ENCODE results near the gene BCL2L2.
A peak's percentile ranks its signal among the peaks of the same experiment; 100 is the strongest.

Gene BCL2L2

DNA sequence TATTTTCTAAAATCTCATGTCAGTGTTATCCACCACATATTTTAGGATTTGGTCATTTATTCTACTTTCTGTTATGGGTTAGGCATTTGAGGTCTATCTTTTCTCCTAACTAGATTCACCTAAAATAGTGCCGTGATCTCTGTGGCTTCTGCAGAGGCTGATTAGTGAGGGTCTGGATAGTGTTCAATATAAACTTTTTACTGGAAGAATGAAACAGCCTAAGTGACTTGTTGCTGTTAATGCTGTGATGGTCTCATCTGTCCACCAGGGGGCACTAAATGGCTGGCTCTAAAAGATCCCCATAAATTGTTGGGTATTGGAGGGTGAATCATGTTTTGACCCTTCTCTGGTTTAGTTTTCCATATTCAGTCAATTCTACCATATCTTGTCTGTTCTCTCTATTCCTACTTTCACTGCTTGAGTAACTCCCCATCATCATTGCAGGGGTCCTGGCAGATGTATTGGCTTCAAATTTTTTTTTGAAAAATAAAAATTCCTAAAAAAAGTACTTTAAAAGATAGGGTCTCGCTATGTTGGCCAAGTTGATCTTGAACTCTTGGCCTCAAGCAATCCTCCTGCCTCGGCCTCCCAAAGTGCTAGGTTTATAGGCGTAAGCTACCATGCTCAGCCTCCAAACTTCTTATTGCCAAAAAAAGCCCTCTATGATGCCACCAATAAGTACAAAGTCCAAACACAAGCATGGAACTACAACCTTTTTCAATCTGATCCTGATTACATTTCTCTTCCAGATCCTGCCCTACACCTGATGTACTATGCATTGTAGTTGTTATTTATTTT, 21.5 kb downstream of the BCL2L2 start:
- TF ChIP-seq, protein P1, sequence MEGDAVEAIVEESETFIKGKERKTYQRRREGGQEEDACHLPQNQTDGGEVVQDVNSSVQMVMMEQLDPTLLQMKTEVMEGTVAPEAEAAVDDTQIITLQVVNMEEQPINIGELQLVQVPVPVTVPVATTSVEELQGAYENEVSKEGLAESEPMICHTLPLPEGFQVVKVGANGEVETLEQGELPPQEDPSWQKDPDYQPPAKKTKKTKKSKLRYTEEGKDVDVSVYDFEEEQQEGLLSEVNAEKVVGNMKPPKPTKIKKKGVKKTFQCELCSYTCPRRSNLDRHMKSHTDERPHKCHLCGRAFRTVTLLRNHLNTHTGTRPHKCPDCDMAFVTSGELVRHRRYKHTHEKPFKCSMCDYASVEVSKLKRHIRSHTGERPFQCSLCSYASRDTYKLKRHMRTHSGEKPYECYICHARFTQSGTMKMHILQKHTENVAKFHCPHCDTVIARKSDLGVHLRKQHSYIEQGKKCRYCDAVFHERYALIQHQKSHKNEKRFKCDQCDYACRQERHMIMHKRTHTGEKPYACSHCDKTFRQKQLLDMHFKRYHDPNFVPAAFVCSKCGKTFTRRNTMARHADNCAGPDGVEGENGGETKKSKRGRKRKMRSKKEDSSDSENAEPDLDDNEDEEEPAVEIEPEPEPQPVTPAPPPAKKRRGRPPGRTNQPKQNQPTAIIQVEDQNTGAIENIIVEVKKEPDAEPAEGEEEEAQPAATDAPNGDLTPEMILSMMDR (IDR thresholded peaks at IDR 0.05; ENCODE audit: insufficient read depth, missing control alignments): peak; percentile 77
- DNase-seq (ENCODE audit: insufficient read length, low spot score) (peak; percentile 69), FAIRE-seq (peak; percentile 71)

DNA sequence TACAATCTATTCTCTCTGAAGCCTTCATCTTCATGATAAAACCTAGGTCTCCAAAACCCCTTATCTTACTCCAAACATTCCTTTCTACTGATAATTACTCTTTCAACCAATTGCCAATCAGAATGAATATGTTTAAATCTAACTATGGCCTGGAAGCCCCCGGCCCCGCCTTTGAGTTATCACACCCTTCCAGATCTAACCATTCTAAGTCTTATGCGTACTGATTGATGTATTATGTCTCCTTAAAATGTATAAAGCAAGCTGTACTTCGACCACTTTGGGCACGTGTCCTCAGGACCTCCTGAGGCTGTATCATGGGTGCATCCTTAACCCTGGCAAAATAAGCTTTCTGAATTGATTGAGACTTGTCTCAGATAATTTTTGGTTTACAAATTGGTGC, 29.0 kb downstream of the BCL2L2 start:
- DNase-seq (ENCODE audit: insufficient read length, low spot score): no peak
- TF ChIP-seq, protein P1 (IDR thresholded peaks at IDR 0.05; ENCODE audit: insufficient read depth, missing control alignments): no peak
- FAIRE-seq: no peak

DNA sequence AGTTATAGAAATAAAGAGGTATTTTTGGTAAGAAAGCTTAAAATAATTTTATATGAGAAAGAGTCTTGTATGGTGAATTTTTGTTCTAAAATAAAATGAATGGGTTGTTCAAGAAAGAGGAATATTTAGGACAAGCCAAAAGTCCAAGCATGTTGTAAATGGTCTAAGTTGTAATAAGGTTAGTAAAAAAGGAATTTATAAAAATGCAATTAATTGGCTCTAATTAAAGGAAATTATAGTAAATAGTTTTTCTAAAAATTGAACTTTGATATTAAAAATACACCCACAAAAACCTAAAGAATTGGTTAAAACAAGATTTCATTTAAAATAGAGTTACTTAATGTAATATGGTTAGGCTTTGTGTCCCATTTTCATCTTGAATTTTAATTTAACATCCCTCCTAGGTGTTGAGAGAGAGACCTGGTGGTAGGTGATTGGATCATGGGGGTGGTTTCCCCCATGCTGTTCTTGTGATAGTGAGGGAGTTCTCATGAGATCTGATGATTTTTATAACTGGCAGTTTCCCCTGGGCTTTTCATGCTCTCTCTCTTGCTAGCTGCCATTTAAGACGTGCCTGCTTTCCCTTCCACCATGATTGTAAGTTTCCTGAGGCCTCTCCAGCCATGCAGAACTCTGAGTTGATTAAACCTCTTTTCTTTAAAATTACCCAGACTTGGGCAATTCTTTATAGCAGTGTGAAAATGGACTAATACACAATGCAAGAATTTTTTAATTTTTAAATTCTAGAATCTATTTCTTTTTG, 33.1 kb downstream of the BCL2L2 start:
- TF ChIP-seq, protein P1 (IDR thresholded peaks at IDR 0.05; ENCODE audit: insufficient read depth, missing control alignments): no peak
- FAIRE-seq (no peak), DNase-seq (ENCODE audit: insufficient read length, low spot score) (no peak)

DNA sequence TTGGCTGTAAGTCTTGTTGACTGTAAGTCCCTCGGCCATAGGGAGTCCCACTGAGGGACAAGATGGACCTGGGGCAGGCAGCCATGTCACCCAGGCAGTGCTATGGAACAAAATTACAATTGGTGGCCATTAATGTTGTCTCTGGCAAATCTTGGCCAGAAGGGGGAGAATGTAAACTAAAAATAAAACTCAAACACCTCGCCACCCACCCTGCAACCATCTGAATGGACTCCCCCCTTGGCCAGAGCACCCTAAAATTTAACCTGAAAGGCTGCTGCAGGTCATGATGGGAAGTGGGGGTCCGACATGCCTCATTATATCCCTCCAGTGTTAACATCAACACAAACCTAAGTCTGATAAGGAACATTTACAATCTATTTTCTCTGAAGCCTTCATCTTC, 37.8 kb downstream of the BCL2L2 start:
- TF ChIP-seq, protein P1 (IDR thresholded peaks at IDR 0.05; ENCODE audit: insufficient read depth, missing control alignments): no peak
- FAIRE-seq (no peak), DNase-seq (ENCODE audit: insufficient read length, low spot score) (no peak)

DNA sequence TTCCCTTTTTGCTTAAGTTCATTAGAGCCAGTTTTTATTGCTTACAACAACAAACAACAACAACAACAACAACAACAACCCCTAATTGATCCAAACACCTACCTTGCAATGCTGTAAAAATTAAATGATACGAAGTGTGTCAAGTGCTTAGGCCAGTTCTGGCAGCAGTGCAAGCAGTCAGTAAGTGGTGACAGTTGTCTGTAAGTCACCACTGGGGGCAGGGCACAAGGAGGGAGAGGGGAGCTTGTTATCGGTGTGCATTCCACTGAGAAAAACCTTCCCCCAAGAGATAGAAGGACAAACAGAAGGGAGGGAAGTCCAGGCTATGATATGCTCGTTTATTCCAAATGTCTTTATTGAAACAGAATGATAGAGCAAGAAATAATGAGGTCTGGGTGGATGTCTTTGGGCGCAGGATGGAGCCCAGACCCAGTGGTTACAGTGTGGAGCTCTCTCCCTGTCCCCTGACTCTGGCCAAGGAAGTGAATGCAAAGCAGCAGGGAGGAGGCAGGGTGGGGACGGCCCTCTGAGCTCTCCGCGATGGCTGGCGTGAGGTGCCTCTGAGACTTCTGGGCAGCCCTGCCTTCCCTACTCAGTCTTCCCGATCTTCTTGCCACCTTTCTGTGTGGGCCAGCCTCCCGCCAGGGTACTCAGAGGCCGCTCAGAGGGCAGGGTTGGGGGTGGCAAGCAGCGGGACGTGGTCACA, 39.5 kb downstream of the BCL2L2 start:
- TF ChIP-seq, protein P1 (IDR thresholded peaks at IDR 0.05; ENCODE audit: insufficient read depth, missing control alignments): no peak
- no peak for FAIRE-seq
- DNase-seq (ENCODE audit: insufficient read length, low spot score): no peak

DNA sequence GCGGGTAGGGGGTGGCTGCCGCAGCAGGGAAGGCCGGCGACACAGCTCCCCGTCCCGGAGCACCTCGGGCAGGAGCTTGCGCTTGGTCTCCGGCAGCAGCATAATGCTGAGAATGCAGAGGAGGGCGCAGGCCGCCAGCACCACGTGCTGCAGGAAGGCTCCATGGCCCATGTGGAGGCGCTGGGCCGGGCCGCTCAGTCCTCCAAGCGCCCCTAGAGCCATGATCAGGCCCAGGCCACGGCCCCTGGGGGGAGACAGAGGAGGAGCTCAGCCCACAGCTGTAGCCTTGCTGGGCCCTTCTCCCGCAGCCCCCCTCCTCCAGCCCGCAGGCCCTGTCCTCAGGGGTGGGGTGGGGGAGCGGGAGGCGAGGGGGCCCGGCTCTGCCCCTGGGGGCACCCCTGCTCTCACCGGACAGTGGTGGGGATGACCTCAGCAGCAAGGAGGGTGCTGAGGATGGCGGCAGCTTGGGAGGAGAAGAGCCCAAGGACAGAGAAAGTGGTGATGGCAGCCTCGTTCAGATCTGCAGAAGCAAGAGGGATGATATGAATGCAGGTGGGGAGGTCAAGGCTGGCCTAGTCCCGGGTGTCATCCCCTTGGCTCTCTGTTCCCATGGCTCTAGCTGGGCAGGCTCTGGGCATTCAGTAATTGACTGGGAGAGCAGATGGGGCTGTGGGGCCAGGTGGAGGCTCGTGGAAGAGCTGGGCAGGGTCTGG, 40.2 kb downstream of the BCL2L2 start:
- TF ChIP-seq, protein P1 (IDR thresholded peaks at IDR 0.05; ENCODE audit: insufficient read depth, missing control alignments): no peak
- no peak for FAIRE-seq
- DNase-seq (ENCODE audit: insufficient read length, low spot score): no peak

Measured in D721Med (cell line).